22Rv1 (cell line): ENCODE measurements around the gene SLC39A11.

ENCODE experiments used
- CTCF ChIP-seq: fragments of 450-650 bp; IDR thresholded peaks from 2 replicates; pipeline ENCODE4 v1.5.1; 2017; ENCODE audit warnings: mild to moderate bottlenecking
- ZFX ChIP-seq: fragments of 450-650 bp; IDR thresholded peaks from 2 replicates; pipeline ENCODE4 v1.6.1; 2017; ENCODE audit warnings: antibody characterized with exemption, borderline replicate concordance

- no peak for TF ChIP-seq CTCF
- TF ChIP-seq ZFX: no peak
Measured at GRCh38 chr17:72693151-72693878, 399.2 kb downstream of the SLC39A11 start.
